ENCODE measurements around the gene EPHA6. TPM values are rescaled to one million over a fixed set of nuclear protein-coding genes. Genes with fewer than 3 reads are reported as not detected.

The EPHA6 gene
- total RNA-seq (0.62 TPM), polyA plus RNA-seq (ENCODE audit: insufficient read depth in 1 of 8, insufficient read length in 8 of 8, low replicate concordance in 1 of 8) (under 1 TPM; 0.07 to 0.61 (median 0.16) TPM)
- long read RNA-seq, donor 1, result 0 reads
- long read RNA-seq, donor 2, result 0 reads
- long read RNA-seq, donor 3, result 0 reads
- long read RNA-seq, donor 4, result 0 reads
- long read RNA-seq, donor 5, result 0 reads
- long read RNA-seq, donor 6, result 0 reads
- long read RNA-seq, donor 7, result 0 reads
- long read RNA-seq, donor 8, result 0 reads
- long read RNA-seq, donor 9, result 0 reads
- long read RNA-seq, donor 10, result 0 reads
- long read RNA-seq, donor 11, result 0 reads

- peak; percentile 76 for DNase-seq
- H3K27ac ChIP-seq (ENCODE audit: low read length), result no peak within 1 kb of the TSS
- under 1% methylated on average over 76 of the region's 83 CpGs for WGBS (ENCODE audit: insufficient coverage)
- H3K9me3 ChIP-seq (replicated peaks; ENCODE audit: control insufficient read depth, low read depth, low read length), result no peaks in the 10 kb centered on the region
- no peaks in the 10 kb centered on the region for H3K36me3 ChIP-seq (ENCODE audit: control insufficient read depth, insufficient read depth, low read length)
- H3K4me1 ChIP-seq (ENCODE audit: control insufficient read depth, insufficient read depth, low read length), result peaks cover 16% of the 10 kb centered on the region
- peaks cover 27% of the 10 kb centered on the region for H3K27me3 ChIP-seq (ENCODE audit: control insufficient read depth, insufficient read depth, low read length)
- peak within 1 kb of the TSS; percentile 49 for H3K4me3 ChIP-seq (ENCODE audit: low read length)
Observed at GRCh38 chr3:96813820-96814650, at the start of gene EPHA6. Gene EPHA6 (plus strand): TSS chr3:96814594.

GRCh38 chr3:96776818-96777217 is 37.6 kb upstream of the EPHA6 start:
- Histone ChIP-seq H3K36me3 (ENCODE audit: control insufficient read depth, insufficient read depth, low read length) (no peaks in the 10 kb centered on the region), H3K4me1 (ENCODE audit: control insufficient read depth, insufficient read depth, low read length) (no peaks in the 10 kb centered on the region), H3K9me3 (replicated peaks; ENCODE audit: control insufficient read depth, low read depth, low read length) (peaks cover 10% of the 10 kb centered on the region), H3K4me3 (ENCODE audit: low read length) (no peak overlapping the region), H3K27me3 (ENCODE audit: control insufficient read depth, insufficient read depth, low read length) (no peaks in the 10 kb centered on the region), H3K27ac (ENCODE audit: low read length) (no peak overlapping the region)
- 59% methylated on average over 43 of the region's 43 CpGs for WGBS (ENCODE audit: insufficient coverage)
- DNase-seq, result no peak

GRCh38 chr3:96779810-96780209 is 34.6 kb upstream of the EPHA6 start:
- WGBS (ENCODE audit: insufficient coverage), result 80% methylated on average over 6 of the region's 6 CpGs
- H3K4me3 ChIP-seq (ENCODE audit: low read length), result no peak overlapping the region
- H3K36me3 ChIP-seq (ENCODE audit: control insufficient read depth, insufficient read depth, low read length), result no peaks in the 10 kb centered on the region
- no peak for DNase-seq
- H3K27ac ChIP-seq (ENCODE audit: low read length), result no peak overlapping the region
- no peaks in the 10 kb centered on the region for H3K4me1 ChIP-seq (ENCODE audit: control insufficient read depth, insufficient read depth, low read length)
- H3K27me3 ChIP-seq (ENCODE audit: control insufficient read depth, insufficient read depth, low read length), result no peaks in the 10 kb centered on the region
- H3K9me3 ChIP-seq (replicated peaks; ENCODE audit: control insufficient read depth, low read depth, low read length), result peaks cover 6% of the 10 kb centered on the region

DNA sequence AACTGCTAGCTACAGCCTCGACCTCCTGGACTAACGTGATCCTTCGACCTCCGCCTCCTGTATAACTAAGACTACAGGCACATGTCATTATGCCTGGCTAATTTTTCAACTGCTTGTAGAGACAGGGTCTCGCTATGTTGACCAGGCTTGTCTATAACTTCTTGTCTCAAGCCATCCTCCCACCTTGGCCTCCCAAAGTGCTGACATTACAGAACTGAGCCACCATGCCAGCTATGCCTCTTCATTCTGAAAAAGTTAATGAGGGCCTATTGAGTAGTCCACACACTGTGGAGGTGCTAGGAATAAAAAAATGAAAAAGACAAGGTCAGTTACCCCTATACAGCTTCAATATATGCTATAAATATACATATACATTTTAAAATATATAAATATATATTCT is 18.3 kb upstream of the EPHA6 start:
- no peaks in the 10 kb centered on the region for H3K27me3 ChIP-seq (ENCODE audit: control insufficient read depth, insufficient read depth, low read length)
- no peak overlapping the region for H3K4me3 ChIP-seq (ENCODE audit: low read length)
- WGBS (ENCODE audit: insufficient coverage), result 90% methylated on average over 4 of the region's 5 CpGs
- no peak overlapping the region for H3K27ac ChIP-seq (ENCODE audit: low read length)
- peaks cover 5% of the 10 kb centered on the region for H3K9me3 ChIP-seq (replicated peaks; ENCODE audit: control insufficient read depth, low read depth, low read length)
- no peaks in the 10 kb centered on the region for H3K4me1 ChIP-seq (ENCODE audit: control insufficient read depth, insufficient read depth, low read length)
- H3K36me3 ChIP-seq (ENCODE audit: control insufficient read depth, insufficient read depth, low read length), result no peaks in the 10 kb centered on the region
- DNase-seq, result no peak

- Histone ChIP-seq H3K9me3 (replicated peaks; ENCODE audit: control insufficient read depth, low read depth, low read length) (no peaks in the 10 kb centered on the region), H3K27ac (ENCODE audit: low read length) (no peak overlapping the region), H3K4me1 (ENCODE audit: control insufficient read depth, insufficient read depth, low read length) (no peaks in the 10 kb centered on the region), H3K4me3 (ENCODE audit: low read length) (no peak overlapping the region), H3K27me3 (ENCODE audit: control insufficient read depth, insufficient read depth, low read length) (no peaks in the 10 kb centered on the region), H3K36me3 (ENCODE audit: control insufficient read depth, insufficient read depth, low read length) (no peaks in the 10 kb centered on the region)
- WGBS (ENCODE audit: insufficient coverage), result no CpG with 5 or more reads among the region's 1 CpG
- no peak for DNase-seq
Observed at GRCh38 chr3:96803870-96804269, 10.5 kb upstream of the EPHA6 start.

DNA sequence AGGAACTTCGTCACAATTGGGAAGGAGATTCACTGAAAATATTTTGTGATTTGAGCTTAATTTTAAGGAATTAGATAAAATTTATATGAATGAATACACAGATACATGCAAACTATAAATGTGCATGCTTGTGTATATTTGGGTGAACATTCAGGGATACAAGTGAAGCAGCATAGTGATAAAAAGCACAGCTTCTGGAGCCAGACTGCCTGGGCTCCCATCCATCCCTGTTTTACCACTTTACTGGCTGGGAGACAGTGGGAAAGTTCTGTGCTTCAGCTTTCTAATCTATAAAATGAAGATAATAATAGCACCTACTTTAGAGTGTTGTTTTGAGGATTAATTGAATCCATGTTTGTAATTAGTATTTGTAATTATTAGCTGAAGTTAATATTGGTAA is 8.1 kb upstream of the EPHA6 start:
- Histone ChIP-seq H3K27ac (ENCODE audit: low read length) (no peak overlapping the region), H3K27me3 (ENCODE audit: control insufficient read depth, insufficient read depth, low read length) (no peaks in the 10 kb centered on the region)
- no CpG with 5 or more reads among the region's 1 CpG for WGBS (ENCODE audit: insufficient coverage)

DNA sequence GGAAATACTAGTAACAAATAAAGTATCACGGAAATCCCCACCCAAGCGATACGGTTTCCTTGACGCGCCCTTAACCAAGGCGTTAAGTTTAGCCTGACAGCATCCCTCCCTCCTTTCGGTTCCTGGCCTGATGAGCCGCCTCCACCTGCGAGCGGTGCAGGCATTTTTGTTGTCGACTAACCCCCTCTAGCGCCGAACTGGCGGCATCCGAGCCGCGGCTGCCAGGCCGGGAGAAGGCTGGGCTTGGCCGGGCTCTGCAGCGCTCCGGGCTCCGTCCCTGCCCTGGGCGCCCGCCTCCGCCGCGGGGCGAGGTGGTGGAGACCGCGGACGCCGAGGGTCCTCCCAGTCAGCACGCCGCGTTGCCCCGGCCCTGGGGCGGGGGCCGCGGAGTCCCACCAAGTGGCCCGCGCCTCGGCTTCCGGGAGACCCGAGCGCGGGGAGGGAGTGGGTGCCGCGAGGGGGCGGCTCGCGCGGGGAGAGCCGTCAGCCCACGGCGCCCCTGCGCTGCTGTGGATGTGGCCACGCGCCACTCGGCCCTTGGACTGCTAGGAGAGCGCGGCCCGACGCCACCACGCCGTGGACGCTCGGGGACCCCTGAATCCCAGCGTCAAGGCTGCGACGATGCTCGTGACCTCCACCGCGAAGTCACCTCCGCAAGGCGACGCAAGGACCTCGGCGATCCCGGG is 1.1 kb upstream of the EPHA6 start:
- no peaks in the 10 kb centered on the region for H3K9me3 ChIP-seq (replicated peaks; ENCODE audit: control insufficient read depth, low read depth, low read length)
- H3K27me3 ChIP-seq (ENCODE audit: control insufficient read depth, insufficient read depth, low read length), result peaks cover 27% of the 10 kb centered on the region
- H3K4me3 ChIP-seq (ENCODE audit: low read length), result peak overlapping the region; percentile 49
- no peak overlapping the region for H3K27ac ChIP-seq (ENCODE audit: low read length)
- H3K36me3 ChIP-seq (ENCODE audit: control insufficient read depth, insufficient read depth, low read length), result no peaks in the 10 kb centered on the region
- peaks cover 16% of the 10 kb centered on the region for H3K4me1 ChIP-seq (ENCODE audit: control insufficient read depth, insufficient read depth, low read length)
- under 1% methylated on average over 79 of the region's 79 CpGs for WGBS (ENCODE audit: insufficient coverage)
- peak; percentile 84 for DNase-seq

More for the DNA sequence above, 8.1 kb upstream of the EPHA6 start:
- H3K4me3 ChIP-seq (ENCODE audit: low read length), result no peak overlapping the region
- DNase-seq, result no peak
- H3K36me3 ChIP-seq (ENCODE audit: control insufficient read depth, insufficient read depth, low read length), result no peaks in the 10 kb centered on the region
- no peaks in the 10 kb centered on the region for H3K4me1 ChIP-seq (ENCODE audit: control insufficient read depth, insufficient read depth, low read length)
- no peaks in the 10 kb centered on the region for H3K9me3 ChIP-seq (replicated peaks; ENCODE audit: control insufficient read depth, low read depth, low read length)

GRCh38 chr3:96814651-96815567 is 515 bp downstream of the EPHA6 start:
- Histone ChIP-seq H3K4me1 (ENCODE audit: control insufficient read depth, insufficient read depth, low read length) (peaks cover 16% of the 10 kb centered on the region), H3K27me3 (ENCODE audit: control insufficient read depth, insufficient read depth, low read length) (peaks cover 27% of the 10 kb centered on the region), H3K36me3 (ENCODE audit: control insufficient read depth, insufficient read depth, low read length) (no peaks in the 10 kb centered on the region), H3K9me3 (replicated peaks; ENCODE audit: control insufficient read depth, low read depth, low read length) (no peaks in the 10 kb centered on the region), H3K4me3 (ENCODE audit: low read length) (peak overlapping the region; percentile 23), H3K27ac (ENCODE audit: low read length) (no peak overlapping the region)
- WGBS (ENCODE audit: insufficient coverage), result 1% methylated on average over 33 of the region's 50 CpGs
- peak; percentile 8 for DNase-seq

DNA sequence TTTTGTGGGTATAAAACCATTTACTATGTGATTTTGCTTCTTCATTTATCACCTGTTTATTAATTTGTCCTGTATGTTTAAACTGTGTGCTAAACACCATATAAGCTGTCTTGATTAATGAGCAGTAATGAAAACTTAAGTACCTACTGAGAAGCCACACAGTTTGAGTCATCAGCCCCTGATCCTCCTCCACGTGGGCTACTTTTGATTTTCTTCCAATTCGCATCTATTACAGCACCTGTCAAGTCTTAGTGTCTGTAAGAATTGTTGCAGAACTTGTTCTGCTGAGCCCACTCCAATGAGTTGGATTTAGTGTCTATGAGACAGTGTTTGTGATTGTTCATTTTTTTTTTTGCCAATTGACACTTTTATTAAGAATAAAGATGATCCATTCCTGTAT is 16.8 kb downstream of the EPHA6 start:
- no peaks in the 10 kb centered on the region for H3K36me3 ChIP-seq (ENCODE audit: control insufficient read depth, insufficient read depth, low read length)
- H3K27me3 ChIP-seq (ENCODE audit: control insufficient read depth, insufficient read depth, low read length), result no peaks in the 10 kb centered on the region
- WGBS (ENCODE audit: insufficient coverage), result no CpG with 5 or more reads among the region's 2 CpGs
- H3K27ac ChIP-seq (ENCODE audit: low read length), result no peak overlapping the region
- H3K4me1 ChIP-seq (ENCODE audit: control insufficient read depth, insufficient read depth, low read length), result no peaks in the 10 kb centered on the region
- DNase-seq, result no peak
- H3K4me3 ChIP-seq (ENCODE audit: low read length), result no peak overlapping the region
- no peaks in the 10 kb centered on the region for H3K9me3 ChIP-seq (replicated peaks; ENCODE audit: control insufficient read depth, low read depth, low read length)

Data from muscle of leg (tissue), 16 donors.